Measurements from ENCODE around the gene KRT24. TPM values are rescaled to one million over a fixed set of nuclear protein-coding genes. Genes with fewer than 3 reads are reported as not detected.

Gene KRT24
- total and polyA plus RNA-seq, 3 donors from 2014 or later = 0.12 TPM; not detected in 2

- DNase-seq = no peak
- H3K4me1 ChIP-seq = no peaks in the 10 kb centered on the region
- no peak overlapping the region for H3K4me3 ChIP-seq
- 80 to 89% methylated on average over 1 of the region's 1 CpG for WGBS, 2 donors
- no peaks in the 10 kb centered on the region for H3K36me3 ChIP-seq (ENCODE audit: low read depth, missing control alignments)
- H3K9me3 ChIP-seq = no peaks in the 10 kb centered on the region
- TF ChIP-seq, protein P1, sequence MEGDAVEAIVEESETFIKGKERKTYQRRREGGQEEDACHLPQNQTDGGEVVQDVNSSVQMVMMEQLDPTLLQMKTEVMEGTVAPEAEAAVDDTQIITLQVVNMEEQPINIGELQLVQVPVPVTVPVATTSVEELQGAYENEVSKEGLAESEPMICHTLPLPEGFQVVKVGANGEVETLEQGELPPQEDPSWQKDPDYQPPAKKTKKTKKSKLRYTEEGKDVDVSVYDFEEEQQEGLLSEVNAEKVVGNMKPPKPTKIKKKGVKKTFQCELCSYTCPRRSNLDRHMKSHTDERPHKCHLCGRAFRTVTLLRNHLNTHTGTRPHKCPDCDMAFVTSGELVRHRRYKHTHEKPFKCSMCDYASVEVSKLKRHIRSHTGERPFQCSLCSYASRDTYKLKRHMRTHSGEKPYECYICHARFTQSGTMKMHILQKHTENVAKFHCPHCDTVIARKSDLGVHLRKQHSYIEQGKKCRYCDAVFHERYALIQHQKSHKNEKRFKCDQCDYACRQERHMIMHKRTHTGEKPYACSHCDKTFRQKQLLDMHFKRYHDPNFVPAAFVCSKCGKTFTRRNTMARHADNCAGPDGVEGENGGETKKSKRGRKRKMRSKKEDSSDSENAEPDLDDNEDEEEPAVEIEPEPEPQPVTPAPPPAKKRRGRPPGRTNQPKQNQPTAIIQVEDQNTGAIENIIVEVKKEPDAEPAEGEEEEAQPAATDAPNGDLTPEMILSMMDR (IDR thresholded peaks at IDR 0.05) = no peak
- no peak for TF ChIP-seq POLR2A (IDR thresholded peaks at IDR 0.05)
- intact Hi-C loops (cut with DNase I; ENCODE audit: low total_unique reads) = no loop called here
- H3K27ac ChIP-seq = no peak overlapping the region
- no peaks in the 10 kb centered on the region for H3K27me3 ChIP-seq
Measured at GRCh38 chr17:40735016-40735415, 31.5 kb upstream of the KRT24 start.

DNA sequence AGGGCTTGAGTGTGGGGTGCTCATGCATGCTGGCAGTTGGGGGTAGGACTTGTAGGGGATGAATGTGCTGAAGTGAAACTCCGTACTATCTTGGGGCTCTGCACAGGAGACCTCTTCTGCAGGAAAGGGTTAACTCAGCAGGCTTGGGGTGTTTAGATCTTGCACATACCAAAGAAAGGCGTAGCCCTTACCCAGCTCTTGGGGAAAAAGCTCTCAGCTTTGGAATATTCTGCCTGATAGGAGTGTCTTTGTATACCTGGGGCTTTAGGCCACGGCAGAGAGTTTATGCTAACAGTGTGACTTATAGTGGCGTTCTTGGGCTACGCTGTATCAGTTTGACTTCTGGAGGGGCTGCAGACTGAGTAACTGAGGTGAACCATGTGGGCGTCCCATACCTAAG, 30.5 kb upstream of the KRT24 start:
- TF ChIP-seq, protein P1 (IDR thresholded peaks at IDR 0.05) = no peak
- no peak for TF ChIP-seq POLR2A (IDR thresholded peaks at IDR 0.05)
- no peak for DNase-seq
- intact Hi-C loops (cut with DNase I; ENCODE audit: low total_unique reads) = no loop called here
- 85 to 92% methylated on average over 6 of the region's 6 CpGs for WGBS, 2 donors
- Histone ChIP-seq H3K9me3 (no peaks in the 10 kb centered on the region), H3K36me3 (ENCODE audit: low read depth, missing control alignments) (no peaks in the 10 kb centered on the region), H3K4me1 (no peaks in the 10 kb centered on the region), H3K27ac (no peak overlapping the region), H3K4me3 (no peak overlapping the region), H3K27me3 (no peaks in the 10 kb centered on the region)

- Histone ChIP-seq H3K4me1 (no peaks in the 10 kb centered on the region), H3K36me3 (ENCODE audit: low read depth, missing control alignments) (no peaks in the 10 kb centered on the region), H3K4me3 (no peak overlapping the region), H3K27me3 (no peaks in the 10 kb centered on the region), H3K27ac (no peak overlapping the region), H3K9me3 (no peaks in the 10 kb centered on the region)
- 82 to 85% methylated on average over 1 of the region's 1 CpG for WGBS, 2 donors
- DNase-seq = no peak
- intact Hi-C loops (cut with DNase I; ENCODE audit: low total_unique reads) = no loop called here
- TF ChIP-seq, protein P1 (IDR thresholded peaks at IDR 0.05) = no peak
- TF ChIP-seq POLR2A (IDR thresholded peaks at IDR 0.05) = no peak
Measured at GRCh38 chr17:40730970-40731369, 27.4 kb upstream of the KRT24 start.

- no peaks in the 10 kb centered on the region for H3K36me3 ChIP-seq (ENCODE audit: low read depth, missing control alignments)
- intact Hi-C loops (cut with DNase I; ENCODE audit: low total_unique reads) = no loop called here
- no peak overlapping the region for H3K4me3 ChIP-seq
- 59 to 63% methylated on average over 8 of the region's 8 CpGs for WGBS, 2 donors
- DNase-seq = no peak
- no peaks in the 10 kb centered on the region for H3K4me1 ChIP-seq
- H3K27me3 ChIP-seq = no peaks in the 10 kb centered on the region
- H3K27ac ChIP-seq = no peak overlapping the region
- H3K9me3 ChIP-seq = no peaks in the 10 kb centered on the region
- no peak for TF ChIP-seq POLR2A (IDR thresholded peaks at IDR 0.05)
- TF ChIP-seq, protein P1 (IDR thresholded peaks at IDR 0.05) = no peak
Measured at GRCh38 chr17:40727447-40728231, 24.1 kb upstream of the KRT24 start.

DNA sequence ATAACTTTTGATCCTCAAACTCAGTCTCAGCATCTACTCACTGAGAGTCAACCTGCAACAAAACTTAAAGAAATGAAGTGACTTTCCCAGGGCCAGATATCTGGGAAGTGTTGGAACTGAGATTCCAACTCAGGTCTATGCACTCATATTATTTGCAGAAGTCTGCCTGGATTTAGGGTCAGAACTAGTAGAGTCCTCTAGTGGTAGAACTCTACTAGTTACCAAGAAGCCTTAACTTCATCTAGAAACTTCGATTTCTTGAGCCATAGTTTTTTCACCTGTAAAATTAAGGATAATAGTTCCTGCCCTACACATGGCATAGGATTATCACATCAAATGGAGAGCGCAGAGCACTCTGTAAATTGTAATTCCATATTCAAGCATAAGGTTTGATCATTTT, 23.4 kb upstream of the KRT24 start:
- no peaks in the 10 kb centered on the region for H3K36me3 ChIP-seq (ENCODE audit: low read depth, missing control alignments)
- H3K27ac ChIP-seq = no peak overlapping the region
- H3K4me1 ChIP-seq = no peaks in the 10 kb centered on the region
- H3K4me3 ChIP-seq = no peak overlapping the region
- DNase-seq = no peak
- H3K27me3 ChIP-seq = no peaks in the 10 kb centered on the region
- no peaks in the 10 kb centered on the region for H3K9me3 ChIP-seq
- 67 to 71% methylated on average over 2 of the region's 2 CpGs for WGBS, 2 donors
- intact Hi-C loops (cut with DNase I; ENCODE audit: low total_unique reads) = no loop called here
- TF ChIP-seq, protein P1 (IDR thresholded peaks at IDR 0.05) = no peak
- no peak for TF ChIP-seq POLR2A (IDR thresholded peaks at IDR 0.05)
